GM12801 (cell line): ENCODE results near the gene VMP1.

Source experiments
- TF ChIP-seq, protein P1 (sequence below): IDR thresholded peaks from one replicate; pipeline ENCODE4 v1.5.1; 2011; ENCODE audit warnings: control low read depth; ENCODE audit not compliant: insufficient read length; ENCODE audit errors: extremely low read depth

Gene VMP1

DNA sequence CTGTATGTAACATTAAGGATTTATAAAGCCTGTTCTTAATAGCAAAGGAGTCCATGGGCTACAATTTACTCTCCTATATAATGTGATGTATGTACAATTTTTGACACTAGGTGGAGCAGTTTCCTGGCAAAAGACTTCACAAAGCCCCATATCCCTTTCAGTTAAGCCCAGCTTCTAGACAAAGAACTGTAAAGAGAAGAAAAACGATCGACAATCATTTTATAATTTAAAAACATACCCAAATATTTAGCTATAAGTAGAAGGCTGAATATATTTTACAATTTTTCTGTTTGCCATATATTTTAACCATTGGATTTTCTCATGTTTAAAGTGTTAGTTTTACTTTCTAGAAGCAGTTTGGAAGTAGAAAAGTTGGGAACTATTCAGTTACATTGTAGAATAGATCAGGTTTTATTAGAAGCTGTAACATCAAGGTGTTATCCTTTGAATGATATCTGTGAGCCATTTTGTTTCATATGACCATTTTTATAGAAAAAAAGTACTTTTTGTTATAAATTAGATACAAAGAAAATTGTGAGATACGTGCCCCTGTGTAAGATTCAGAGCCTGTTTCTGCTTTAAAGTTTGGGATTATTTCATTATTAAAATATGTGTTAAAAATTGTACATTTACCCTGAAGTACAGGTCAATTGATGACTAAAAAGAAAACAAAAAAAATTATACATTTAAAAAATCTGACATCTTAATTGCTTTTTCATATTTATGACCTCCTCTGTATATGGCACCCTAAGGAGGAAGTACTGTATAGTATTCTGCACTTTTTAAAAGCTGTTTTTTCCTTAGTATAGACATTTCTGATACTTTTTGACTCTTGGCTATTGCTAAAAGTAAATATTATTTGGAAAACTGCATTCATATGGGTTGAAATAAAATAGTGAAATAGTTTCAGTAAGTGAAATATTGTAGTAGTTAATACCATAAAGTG is 46.3 kb downstream of the VMP1 start:
- TF ChIP-seq, protein P1, sequence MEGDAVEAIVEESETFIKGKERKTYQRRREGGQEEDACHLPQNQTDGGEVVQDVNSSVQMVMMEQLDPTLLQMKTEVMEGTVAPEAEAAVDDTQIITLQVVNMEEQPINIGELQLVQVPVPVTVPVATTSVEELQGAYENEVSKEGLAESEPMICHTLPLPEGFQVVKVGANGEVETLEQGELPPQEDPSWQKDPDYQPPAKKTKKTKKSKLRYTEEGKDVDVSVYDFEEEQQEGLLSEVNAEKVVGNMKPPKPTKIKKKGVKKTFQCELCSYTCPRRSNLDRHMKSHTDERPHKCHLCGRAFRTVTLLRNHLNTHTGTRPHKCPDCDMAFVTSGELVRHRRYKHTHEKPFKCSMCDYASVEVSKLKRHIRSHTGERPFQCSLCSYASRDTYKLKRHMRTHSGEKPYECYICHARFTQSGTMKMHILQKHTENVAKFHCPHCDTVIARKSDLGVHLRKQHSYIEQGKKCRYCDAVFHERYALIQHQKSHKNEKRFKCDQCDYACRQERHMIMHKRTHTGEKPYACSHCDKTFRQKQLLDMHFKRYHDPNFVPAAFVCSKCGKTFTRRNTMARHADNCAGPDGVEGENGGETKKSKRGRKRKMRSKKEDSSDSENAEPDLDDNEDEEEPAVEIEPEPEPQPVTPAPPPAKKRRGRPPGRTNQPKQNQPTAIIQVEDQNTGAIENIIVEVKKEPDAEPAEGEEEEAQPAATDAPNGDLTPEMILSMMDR: no peak

DNA sequence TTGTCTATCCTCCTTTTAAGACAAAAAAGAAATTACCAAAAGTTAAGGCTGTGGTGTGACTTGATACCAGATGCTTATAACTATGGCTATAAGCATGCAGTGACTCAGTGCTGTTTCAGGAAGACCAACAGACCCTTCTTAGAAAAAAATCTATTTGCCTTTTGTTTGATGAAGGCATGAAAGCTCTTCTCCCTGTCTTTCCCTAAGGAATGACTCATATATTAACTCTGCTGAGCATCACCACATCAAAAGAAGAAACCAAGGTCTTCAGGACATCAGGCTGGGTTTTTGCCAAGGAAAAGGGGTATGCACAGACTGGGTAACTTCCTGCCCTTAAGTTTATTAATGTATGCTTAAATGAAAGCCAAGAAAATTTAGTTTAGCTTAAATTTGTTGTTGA is 47.1 kb downstream of the VMP1 start:
- TF ChIP-seq, protein P1: no peak

- TF ChIP-seq, protein P1: no peak
Measured at GRCh38 chr17:59756236-59756818, 48.9 kb downstream of the VMP1 start.

DNA sequence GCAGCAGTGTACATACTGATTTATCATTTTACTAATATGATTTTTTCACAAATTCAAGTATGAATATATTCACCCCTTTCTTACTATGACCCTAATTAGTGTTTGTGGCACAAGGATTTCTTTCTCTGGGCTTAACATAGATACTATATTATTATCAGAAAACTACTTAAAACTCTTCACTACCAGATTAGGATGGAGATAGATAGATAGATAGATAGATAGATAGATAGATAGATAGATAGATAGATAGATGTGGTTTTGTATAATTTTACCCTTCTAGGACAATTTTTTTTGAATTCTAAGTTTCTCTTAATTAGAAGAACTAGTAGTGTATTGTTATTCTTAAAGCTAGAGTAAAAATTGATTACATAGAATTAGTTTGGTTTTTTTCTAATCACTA is 49.6 kb downstream of the VMP1 start:
- TF ChIP-seq, protein P1: no peak

- TF ChIP-seq, protein P1: no peak
Measured at GRCh38 chr17:59757470-59757869, 50.0 kb downstream of the VMP1 start.

DNA sequence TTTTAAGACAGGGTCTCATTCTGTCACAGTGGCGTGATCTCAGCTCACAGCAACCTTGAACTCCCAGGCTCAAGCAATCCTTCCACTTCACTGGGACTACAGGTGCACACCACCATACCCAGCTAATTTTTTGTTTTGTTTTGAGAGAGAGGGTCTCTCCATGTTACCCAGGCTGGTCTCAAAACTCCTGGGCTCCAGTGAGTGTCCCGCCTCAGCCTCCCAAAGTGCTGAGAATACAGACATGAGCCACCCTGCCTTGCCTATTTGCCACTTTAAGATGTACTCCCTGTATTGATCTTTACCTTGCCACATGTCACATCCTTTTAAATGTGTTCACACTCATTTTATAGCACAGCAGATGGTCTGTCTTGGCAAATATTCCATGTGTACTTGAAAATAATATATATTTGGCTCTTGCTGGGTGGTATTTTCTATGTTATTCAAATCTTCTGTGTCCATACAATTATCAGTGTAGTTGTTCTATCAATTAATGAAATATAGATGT is 50.5 kb downstream of the VMP1 start:
- TF ChIP-seq, protein P1: no peak

DNA sequence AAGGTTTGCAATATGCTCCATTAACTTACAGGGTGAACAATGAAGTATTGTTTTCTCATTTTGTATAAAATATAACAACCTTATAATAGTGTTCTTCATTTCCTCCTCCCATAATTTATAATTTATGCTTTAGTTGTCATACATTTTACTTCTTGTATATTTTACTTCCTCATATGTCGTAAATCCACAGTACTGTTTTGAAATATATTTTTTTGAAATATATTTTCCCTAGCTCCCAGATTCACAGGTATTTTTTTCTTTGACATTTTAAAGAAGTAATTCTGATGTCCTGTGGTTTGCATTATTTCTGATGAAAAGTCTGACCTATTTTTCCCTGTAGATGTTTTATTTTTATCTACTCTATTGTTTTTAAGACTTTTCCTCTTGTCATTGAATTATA is 52.7 kb downstream of the VMP1 start:
- TF ChIP-seq, protein P1: no peak
